Left renal cortex interstitium (tissue), 4 donors: ENCODE measurements around the gene VPS18. TPM values are rescaled to one million over a fixed set of nuclear protein-coding genes. Genes with fewer than 3 reads are reported as not detected.

Experiments
- DNase-seq, 4 donors: peaks; one replicate each; pipeline ENCODE4 v3.0.0-alpha.2; 2013; ENCODE audit warnings: low read depth in 4 of 4, low spot score in 2 of 4, missing footprints in 1 of 4
- polyA plus RNA-seq, 4 donors: library from polyadenylated mRNA; unstranded; fragments of 120-200 nt; gene quantifications; one replicate each; pipeline ENCODE4 v1.2.1, GENCODE V29; 2013; ENCODE audit not compliant: insufficient read length in 4 of 4

The VPS18 gene
- polyA plus RNA-seq, 4 donors, result 16.8 to 19.9 (median 18.7) TPM

DNA sequence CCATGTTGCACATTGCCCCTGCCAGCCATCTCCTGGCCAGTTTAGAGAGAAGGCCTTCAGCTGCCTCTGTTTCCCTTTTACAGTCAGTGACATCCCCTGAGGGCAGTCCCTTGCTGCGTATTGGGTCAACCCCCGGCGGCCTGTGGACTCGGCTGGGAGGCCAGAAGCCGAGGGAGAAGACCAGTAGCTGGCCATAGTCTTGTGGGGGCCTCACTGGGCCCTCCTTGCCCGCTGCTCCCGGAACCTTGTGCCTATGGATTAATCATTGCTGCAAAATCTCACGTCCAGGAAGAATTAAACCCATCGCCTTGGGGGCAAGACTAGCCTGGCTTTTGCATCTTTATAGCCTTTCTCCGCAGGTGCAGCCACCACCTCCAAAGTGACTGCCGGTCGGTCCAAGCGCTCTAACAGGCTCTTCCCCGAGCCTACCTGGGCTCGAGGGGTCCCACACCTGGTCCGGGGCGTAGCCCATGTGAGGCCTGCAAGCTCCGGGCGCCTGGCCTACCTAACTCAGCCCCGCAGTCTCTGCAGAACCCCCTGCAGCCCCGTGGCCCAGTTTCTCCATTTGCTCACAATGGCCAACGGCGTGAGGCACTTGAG, 58.2 kb downstream of the VPS18 start:
- DNase-seq, result no peak

DNA sequence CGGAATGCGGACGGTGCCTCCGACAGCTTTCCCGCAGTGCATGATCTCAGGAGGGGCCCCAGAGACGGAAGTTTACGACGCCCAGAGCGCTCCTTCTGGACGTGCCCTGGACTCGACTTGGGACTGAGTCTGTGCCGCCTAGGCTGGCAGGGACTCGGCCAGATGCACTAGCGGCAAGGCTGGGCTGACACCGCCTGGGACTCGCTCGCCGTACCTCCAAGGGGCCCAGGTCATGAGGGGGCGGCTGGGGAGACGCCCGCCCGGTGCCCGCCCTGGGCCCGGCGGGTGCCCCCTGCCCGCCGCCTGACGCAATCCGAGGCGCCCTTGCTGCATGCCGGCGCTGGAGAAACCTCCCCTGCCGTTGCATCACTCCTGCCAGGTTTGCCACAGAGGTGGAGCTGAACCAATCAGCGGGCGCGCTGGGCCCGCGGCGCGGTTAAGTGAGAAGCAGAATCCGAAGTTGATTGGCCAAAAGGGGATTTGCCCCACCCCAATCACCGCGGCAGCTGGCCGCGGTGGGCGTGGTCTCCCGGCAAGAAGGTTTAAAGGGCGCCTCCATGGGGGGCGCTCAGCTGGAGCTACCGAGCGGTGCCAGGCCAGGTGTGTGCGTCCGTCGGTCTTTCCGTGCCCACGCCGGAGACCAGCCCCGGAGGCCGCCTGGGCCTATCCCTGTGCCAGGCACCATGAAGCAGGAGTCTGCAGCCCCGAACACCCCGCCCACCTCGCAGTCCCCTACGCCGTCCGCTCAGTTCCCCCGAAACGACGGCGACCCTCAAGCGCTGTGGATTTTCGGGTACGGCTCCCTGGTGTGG, 58.9 kb downstream of the VPS18 start, which contains the start of gene CHAC1:
Gene CHAC1 (plus strand): TSS at position 571 of the 812 bp plus-strand sequence. CDS start 113 bp downstream, at position 684.
- DNase-seq, result peak in 3 of 4 donors; percentile 82 to 85 (median 85)

Other genes starting within 250 kb of the VPS18 start
- 10 to 100 TPM; 12.5 to 14.0 (median 13.2) TPM for gene RAD51, start 199.3 kb upstream of the VPS18 start, polyA plus RNA-seq
- gene RMDN3, start 139.2 kb upstream of the VPS18 start, polyA plus RNA-seq, result 10 to 100 TPM; 35.7 to 45.7 (median 43.2) TPM
- 10 to 100 TPM; 41.0 to 51.6 (median 47.2) TPM for gene GCHFR, start 130.4 kb upstream of the VPS18 start, polyA plus RNA-seq
- 1 to 10 TPM; 1.6 to 4.9 (median 3.2) TPM for gene C15orf62, start 124.5 kb upstream of the VPS18 start, polyA plus RNA-seq
- 10 to 100 TPM; 24.9 to 34.9 (median 28.5) TPM for gene ZFYVE19, start 87.4 kb upstream of the VPS18 start, polyA plus RNA-seq
- 10 to 100 TPM; 38.0 to 45.4 (median 41.7) TPM for gene DNAJC17, start 87.0 kb upstream of the VPS18 start, polyA plus RNA-seq
- under 1 TPM; 0.48 to 0.99 (median 0.70) TPM for gene PPP1R14D, start 65.7 kb upstream of the VPS18 start, polyA plus RNA-seq
- gene SPINT1, start 50.4 kb upstream of the VPS18 start, polyA plus RNA-seq, result 10 to 100 TPM; 62.6 to 78.0 (median 69.5) TPM
- gene RHOV, start 20.2 kb upstream of the VPS18 start, polyA plus RNA-seq, result 1 to 10 TPM; 1.6 to 2.3 (median 1.8) TPM
- 1 to 10 TPM; 6.9 to 8.4 (median 8.0) TPM for gene DLL4, start 34.9 kb downstream of the VPS18 start, polyA plus RNA-seq
- gene CHAC1, start 59.0 kb downstream of the VPS18 start, polyA plus RNA-seq, result 1 to 10 TPM; 3.1 to 4.9 (median 3.8) TPM
- 10 to 100 TPM; 19.8 to 26.1 (median 22.7) TPM for gene INO80, start 221.8 kb downstream of the VPS18 start, polyA plus RNA-seq